H1 (cell line): ENCODE measurements around the gene NAA10. TPM values are rescaled to one million over a fixed set of nuclear protein-coding genes. Genes with fewer than 3 reads are reported as not detected.

Experiments used
- CTCF ChIA-PET: fragments of 300-600 bp; sonication (Branson Sonifier 250); formaldehyde crosslinking; loops from one replicate; lab custom pipeline; 2021; ENCODE audit not compliant: partially characterized antibody; lab: Charles Lee
- POLR2A ChIA-PET: fragments of 300-600 bp; sonication (Branson Sonifier 250); formaldehyde crosslinking; loops from one replicate; lab custom pipeline; 2021; ENCODE audit warnings: inconsistent platforms; ENCODE audit not compliant: partially characterized antibody; lab: Charles Lee
- DNase-seq, 2 experiments: peaks; one replicate each; pipeline versions ENCODE4 v3.0.0 to v3.0.0-alpha.2; 2010 to 2022; ENCODE audit warnings: low spot score in 2 of 2, low read depth in 1 of 2, mixed read lengths in 1 of 2
- FAIRE-seq: peaks from 2 replicates; lab custom pipeline; 2011; peaks lifted over from hg19 to GRCh38; lab: Jason Lieb, UNC
- H2AFZ ChIP-seq: 2 replicates; pipeline ENCODE4 v1.8.1; 2012; ENCODE audit warnings: low read length, inconsistent platforms
- H2AK5ac ChIP-seq: 2 replicates; pipeline ENCODE4 v1.6.1; 2013; ENCODE audit warnings: low read depth, low read length
- H2BK120ac ChIP-seq: replicated peaks from 2 replicates; pipeline ENCODE3; 2013; ENCODE audit warnings: low read depth, low read length, inconsistent platforms
- H2BK12ac ChIP-seq: 2 replicates; pipeline ENCODE4 v1.6.1; 2013; ENCODE audit warnings: low read depth, low read length
- H2BK15ac ChIP-seq: 2 replicates; pipeline ENCODE4 v1.6.1; 2013; ENCODE audit warnings: low read length
- H2BK20ac ChIP-seq: 2 replicates; pipeline ENCODE4 v1.6.1; 2013; ENCODE audit warnings: low read length
- H2BK5ac ChIP-seq: 2 replicates; pipeline ENCODE4 v1.6.1; 2013; ENCODE audit warnings: low read depth, low read length
- H3K14ac ChIP-seq: 2 replicates; pipeline ENCODE4 v1.6.1; 2013; ENCODE audit warnings: inconsistent platforms; ENCODE audit not compliant: insufficient read length
- H3K18ac ChIP-seq: 2 replicates; pipeline ENCODE4 v1.6.1; 2013; ENCODE audit warnings: low read length; ENCODE audit errors: extremely low read depth
- H3K23ac ChIP-seq: 2 replicates; pipeline ENCODE4 v1.6.1; 2013; ENCODE audit warnings: inconsistent platforms; ENCODE audit not compliant: insufficient read length
- H3K23me2 ChIP-seq: 2 replicates; pipeline ENCODE4 v1.6.1; 2013; ENCODE audit warnings: low read depth, low read length
- H3K27ac ChIP-seq: 2 replicates; pipeline ENCODE4 v1.6.1; 2011; ENCODE audit warnings: low read depth, low read length, inconsistent platforms
- H3K27me3 ChIP-seq, 4 experiments: replicated peaks in 1 of 4; 1 replicate in 1 of 4; 2 replicates in 3 of 4; pipeline versions ENCODE4 v1.6.1 to v1.8.1; 2011 to 2013; ENCODE audit warnings: low read length in 3 of 4, mild to moderate bottlenecking in 3 of 4, inconsistent platforms in 2 of 4, mixed read lengths in 2 of 4, moderate library complexity in 1 of 4; ENCODE audit not compliant: control insufficient read depth in 3 of 4, insufficient read depth in 3 of 4; ENCODE audit errors: extremely low read depth in 1 of 4
- H3K36me3 ChIP-seq, 4 experiments: 2 replicates each; pipeline versions ENCODE4 v1.6.1 to v1.8.1; 2011 to 2013; ENCODE audit warnings: mild to moderate bottlenecking in 4 of 4, low read length in 3 of 4, moderate library complexity in 2 of 4, control low read depth in 1 of 4, inconsistent platforms in 1 of 4; ENCODE audit not compliant: insufficient read depth in 4 of 4, control insufficient read depth in 2 of 4
- H3K4ac ChIP-seq: replicated peaks from 2 replicates; pipeline ENCODE3; 2013; ENCODE audit warnings: low read length, low read depth, mixed read lengths, inconsistent platforms; ENCODE audit not compliant: insufficient read length
- H3K4me1 ChIP-seq, 4 experiments: replicated peaks in 1 of 4; 1 replicate in 1 of 4; 2 replicates in 3 of 4; pipeline versions ENCODE4 v1.6.1 to v1.8.1; 2011 to 2013; ENCODE audit warnings: low read length in 3 of 4, inconsistent platforms in 2 of 4, mixed read lengths in 1 of 4; ENCODE audit not compliant: insufficient read depth in 4 of 4, control insufficient read depth in 3 of 4
- H3K4me2 ChIP-seq, 2 experiments: 2 replicates each; pipeline versions ENCODE4 v1.6.1 to v1.8.1; 2011 to 2013; ENCODE audit warnings: low read depth in 2 of 2, low read length in 2 of 2, control low read depth in 1 of 2, inconsistent platforms in 1 of 2, mild to moderate bottlenecking in 1 of 2; ENCODE audit not compliant: insufficient read depth in 1 of 2
- H3K4me3 ChIP-seq, 4 experiments: fragments of 200-600, 300-600 bp in 1 of 4; sonication (generic), shearing (Covaris generic), sonication (Bioruptor Twin) in 1 of 4; 2 replicates each; pipeline versions ENCODE4 v1.5.1 to v1.8.1; 2011 to 2016; ENCODE audit warnings: low read length in 4 of 4, low read depth in 3 of 4, control low read depth in 2 of 4, inconsistent platforms in 2 of 4, mild to moderate bottlenecking in 2 of 4, mixed read lengths in 1 of 4, moderate library complexity in 1 of 4; ENCODE audit not compliant: insufficient read depth in 2 of 4; ENCODE audit errors: extremely low read depth in 1 of 4
- H3K56ac ChIP-seq: replicated peaks from 2 replicates; pipeline ENCODE3; 2013; ENCODE audit warnings: low read depth, mild to moderate bottlenecking, mixed read lengths, low read length, inconsistent platforms; ENCODE audit not compliant: insufficient read length
- H3K79me1 ChIP-seq: 2 replicates; pipeline ENCODE4 v1.6.1; 2013; ENCODE audit warnings: low read depth, low read length, control low read depth
- H3K79me2 ChIP-seq, 2 experiments: 2 replicates each; pipeline versions ENCODE4 v1.6.1 to v1.8.1; 2012 to 2013; ENCODE audit warnings: low read length in 2 of 2, mild to moderate bottlenecking in 2 of 2, inconsistent platforms in 1 of 2; ENCODE audit not compliant: insufficient read depth in 2 of 2, control insufficient read depth in 1 of 2
- H3K9ac ChIP-seq, 4 experiments: replicated peaks in 1 of 4; 1 replicate in 1 of 4; 2 replicates in 3 of 4; pipeline versions ENCODE4 v1.6.1 to v1.8.1; 2011 to 2013; ENCODE audit warnings: low read depth in 3 of 4, low read length in 3 of 4, control low read depth in 2 of 4, mild to moderate bottlenecking in 2 of 4, moderate library complexity in 2 of 4, inconsistent platforms in 1 of 4; ENCODE audit errors: extremely low read depth in 1 of 4
- H3K9me3 ChIP-seq, 2 experiments: 2 replicates each; pipeline versions ENCODE4 v1.6.1 to v1.8.1; 2012 to 2013; ENCODE audit warnings: mild to moderate bottlenecking in 2 of 2, moderate library complexity in 2 of 2, control low read depth in 1 of 2, inconsistent platforms in 1 of 2, low read depth in 1 of 2, low read length in 1 of 2, mixed read lengths in 1 of 2; ENCODE audit not compliant: insufficient read depth in 2 of 2
- H4K20me1 ChIP-seq, 2 experiments: replicated peaks in 1 of 2; 2 replicates each; pipeline versions ENCODE3 to v1.8.1; 2011 to 2013; ENCODE audit warnings: inconsistent platforms in 2 of 2, low read length in 2 of 2, mild to moderate bottlenecking in 1 of 2; ENCODE audit not compliant: insufficient read depth in 2 of 2, control insufficient read depth in 1 of 2
- H4K5ac ChIP-seq: 2 replicates; pipeline ENCODE4 v1.6.1; 2013; ENCODE audit warnings: low read length, low read depth, mixed read lengths, inconsistent platforms; ENCODE audit not compliant: insufficient read length
- H4K8ac ChIP-seq: 2 replicates; pipeline ENCODE4 v1.8.0; 2013; ENCODE audit warnings: mild to moderate bottlenecking, moderate library complexity, low read length, inconsistent platforms; ENCODE audit not compliant: insufficient read depth; ENCODE audit errors: extremely low read depth
- H4K91ac ChIP-seq: replicated peaks from 2 replicates; pipeline ENCODE3; 2013; ENCODE audit warnings: low read length, mixed read lengths, inconsistent platforms; ENCODE audit not compliant: insufficient read length
- KDM5A ChIP-seq: fragments of 200-600 bp; IDR thresholded peaks from 2 replicates; pipeline ENCODE4 v1.7.1; 2012; ENCODE audit warnings: mild to moderate bottlenecking, low read length, inconsistent platforms, mixed read lengths
- SP1 ChIP-seq: IDR thresholded peaks from 2 replicates; pipeline ENCODE4 v1.6.1; 2011; ENCODE audit warnings: low read depth, low read length
- SUZ12 ChIP-seq: fragments of 200-600 bp; sonication (generic); IDR thresholded peaks from 2 replicates; pipeline ENCODE4 v1.6.1; 2012; ENCODE audit warnings: mild to moderate bottlenecking, inconsistent platforms, low read length, moderate library complexity, mixed read lengths
- TBP ChIP-seq: IDR thresholded peaks from 2 replicates; pipeline ENCODE4 v1.6.1; 2011; ENCODE audit warnings: low read depth, low read length, improper control_type of control experiment
- WGBS, 2 experiments: shearing (Covaris generic) in 1 of 2; methylation state at CpG; one replicate each; pipeline versions ENCODE4 v1.1.6 to v1.1.7; 2013 to 2015; ENCODE audit warnings: low lambda C conversion rate in 2 of 2, mixed read lengths in 2 of 2, inconsistent platforms in 1 of 2, low coverage in 1 of 2, missing lambda C conversion rate in 1 of 2; ENCODE audit not compliant: insufficient replicate concordance in 2 of 2, insufficient coverage in 1 of 2, insufficient read length in 1 of 2; ENCODE audit errors: extremely low coverage in 1 of 2, missing lambda C conversion rate in 1 of 2; 5-methylcytosine and 5-hydroxymethylcytosine counted together
- polyA plus RNA-seq, 7 experiments: library from polyadenylated mRNA; depleted of rRNA in 3 of 7; stranded (reverse) in 5 of 7; unstranded in 2 of 7; fragments of >200 nt in 5 of 7; fragments of 200-250 nt in 2 of 7; gene quantifications; 1 replicate in 5 of 7; 2 replicates in 1 of 7; 4 replicates in 1 of 7; pipeline versions ENCODE4 v1.2.1 to v1.2.3, GENCODE V29; 2011 to 2013; ENCODE audit warnings: missing spikeins in 2 of 7, mixed read lengths in 2 of 7
- total RNA-seq: library from RNA; stranded (reverse); fragmentation: NEBNext Ultra II Directional; extraction: Animal tissue kit (Norgen Biotek cat#: 25700); gene quantifications from 2 replicates; pipeline ENCODE4 v1.2.1, GENCODE V29; 2021
- TF ChIP-seq, protein P1 (sequence below): IDR thresholded peaks from 2 replicates; pipeline ENCODE4 v1.6.1; 2012; ENCODE audit warnings: low read length, inconsistent platforms

The NAA10 gene
- total and polyA plus RNA-seq, 2 of the 8 experiments (the other 6 are each of a cell fraction or from before 2014, with no cell fraction given): 80.4 to 98.8 TPM

DNA sequence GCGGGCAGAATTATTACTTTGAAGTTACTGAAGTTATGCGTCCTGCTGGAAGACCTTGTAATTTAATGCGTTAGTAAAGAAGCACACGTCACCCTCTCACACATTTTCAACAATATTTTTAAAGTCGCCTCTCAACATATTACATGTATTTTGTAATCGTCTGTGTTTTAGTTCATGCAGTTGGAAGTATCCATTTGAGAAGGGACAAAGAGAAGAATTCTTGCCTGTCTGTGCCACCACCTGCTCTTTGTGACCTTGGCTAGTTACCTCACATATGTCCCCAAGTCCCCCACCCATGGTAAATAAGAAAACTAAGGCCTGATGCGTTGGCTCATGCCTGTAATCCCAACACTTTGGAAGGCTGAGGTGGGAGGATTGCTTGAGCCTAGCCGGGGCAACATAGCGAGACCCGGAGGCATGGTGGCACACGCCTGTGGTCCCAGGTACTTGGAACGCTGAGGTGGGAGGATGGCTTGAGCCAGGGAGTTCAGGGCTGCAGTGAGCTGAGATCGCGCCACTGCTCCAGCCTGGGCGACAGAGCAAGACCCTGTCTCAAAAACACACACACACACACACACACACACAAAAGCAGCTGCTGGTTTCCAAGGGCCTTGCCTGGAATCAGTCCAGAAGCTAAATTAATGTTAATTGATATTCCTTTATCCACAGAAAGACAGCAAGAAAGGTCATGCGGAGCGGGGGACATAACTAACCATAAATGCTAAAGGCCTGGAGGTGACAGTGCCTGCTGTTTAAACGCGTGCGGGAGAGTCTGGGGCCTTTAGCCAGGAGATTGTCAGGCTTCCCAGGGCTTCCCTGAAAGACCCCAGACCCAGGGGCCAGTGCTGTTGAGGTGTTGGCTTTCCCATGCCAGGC, 38.5 kb upstream of the NAA10 start:
- Histone ChIP-seq H4K5ac (peak overlapping the region; percentile 88), H3K23ac (no peak overlapping the region), H3K36me3 (no peaks in the 10 kb centered on the region), H2AK5ac (no peak overlapping the region), H2BK12ac (no peak overlapping the region), H2BK15ac (no peak overlapping the region), H3K4me1 (peaks cover under 1 to 11% (median 4%) of the 10 kb centered on the region in 4 experiments; a peak in 6 of 7 replicates), H4K20me1 (peaks cover 12% of the 10 kb centered on the region in 2 experiments), H3K9ac (peak overlapping the region; percentile 63 to 100 (median 96)), H3K79me1 (peaks cover 2% of the 10 kb centered on the region; the same call in 1 of the 2 replicates), H3K4me3 (peak overlapping the region; percentile 55 to 99 (median 75)), H4K91ac (no peak overlapping the region), H3K56ac (peak overlapping the region; percentile 82), H2AFZ (no peak overlapping the region), H3K79me2 (peaks cover 15 to 24% of the 10 kb centered on the region in 2 experiments), H3K4ac (peak overlapping the region; percentile 7), H3K14ac (no peak overlapping the region), H2BK5ac (peak overlapping the region; percentile 16; the same call in 1 of the 2 replicates), H2BK120ac (peak overlapping the region; percentile 54), H3K27me3 (no peaks in the 10 kb centered on the region), H3K27ac (peak overlapping the region; percentile 99; the same call in 1 of the 2 replicates), H3K4me2 (peak overlapping the region; percentile 66 to 69), H3K18ac (peak overlapping the region; percentile 32; the same call in 1 of the 2 replicates), H2BK20ac (no peak overlapping the region), H4K8ac (no peak overlapping the region; the same call in 1 of the 2 replicates), H3K23me2 (peaks cover 8% of the 10 kb centered on the region; the same call in 1 of the 2 replicates), H3K9me3 (no peaks in the 10 kb centered on the region)
- WGBS, 2 experiments: 59% methylated on average over 20 of the region's 20 CpGs; no CpG with 5 or more reads in 1 of the 2 experiments
- no peak for DNase-seq
- CTCF ChIA-PET: interaction anchor here (0.6 to 0.9 kb wide), 3 partner anchors 19 to 210 kb away, joined by 3 to 4 read pairs (median 3); no protein-coding TSS in a partner anchor
- FAIRE-seq: peak; percentile 32
- POLR2A ChIA-PET: interaction anchor here (0.6 to 4.6 kb wide), 13 partner anchors 11 to 444 kb away, joined by 3 to 43 read pairs (median 3); partner anchors contain the start of gene ARHGAP4
- TF ChIP-seq KDM5A (no peak), SP1 (no peak), TBP (no peak), SUZ12 (no peak)
- TF ChIP-seq, protein P1, sequence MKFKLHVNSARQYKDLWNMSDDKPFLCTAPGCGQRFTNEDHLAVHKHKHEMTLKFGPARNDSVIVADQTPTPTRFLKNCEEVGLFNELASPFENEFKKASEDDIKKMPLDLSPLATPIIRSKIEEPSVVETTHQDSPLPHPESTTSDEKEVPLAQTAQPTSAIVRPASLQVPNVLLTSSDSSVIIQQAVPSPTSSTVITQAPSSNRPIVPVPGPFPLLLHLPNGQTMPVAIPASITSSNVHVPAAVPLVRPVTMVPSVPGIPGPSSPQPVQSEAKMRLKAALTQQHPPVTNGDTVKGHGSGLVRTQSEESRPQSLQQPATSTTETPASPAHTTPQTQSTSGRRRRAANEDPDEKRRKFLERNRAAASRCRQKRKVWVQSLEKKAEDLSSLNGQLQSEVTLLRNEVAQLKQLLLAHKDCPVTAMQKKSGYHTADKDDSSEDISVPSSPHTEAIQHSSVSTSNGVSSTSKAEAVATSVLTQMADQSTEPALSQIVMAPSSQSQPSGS: no peak
